ENCODE data around the gene TMEM132D.

TMEM132D gene

DNA sequence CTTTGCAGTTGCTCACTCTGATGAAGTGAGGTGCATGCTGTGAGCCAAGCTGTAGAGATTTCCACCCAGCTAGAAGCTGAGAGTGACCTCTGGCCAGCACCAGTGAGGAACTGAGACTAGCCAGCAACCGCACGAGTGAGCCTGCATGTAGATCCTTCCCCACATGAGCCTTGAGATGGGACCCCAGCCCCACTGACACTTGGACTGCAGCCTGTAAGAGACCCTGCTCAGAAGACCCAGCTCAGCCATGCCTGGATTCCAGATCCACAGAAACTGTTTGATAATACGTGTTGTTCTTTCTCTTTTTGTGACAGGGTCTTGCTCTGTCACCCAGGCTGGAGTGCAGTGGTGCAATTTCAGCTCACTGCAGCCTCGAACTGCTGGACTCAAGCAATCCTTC is 821.4 kb downstream of the TMEM132D start:
- DNase-seq (no peak), ATAC-seq (no peak)
- Mint-ChIP-seq H3K27ac (peak overlapping the region in 1 of 2 donors; percentile 5), H3K4me1 (no peaks in the 10 kb centered on the region), H3K4me3 (no peak overlapping the region), H3K27me3 (no peaks in the 10 kb centered on the region), H3K9me3 (peaks cover 5 to 8% of the 10 kb centered on the region in 2 donors)

DNA sequence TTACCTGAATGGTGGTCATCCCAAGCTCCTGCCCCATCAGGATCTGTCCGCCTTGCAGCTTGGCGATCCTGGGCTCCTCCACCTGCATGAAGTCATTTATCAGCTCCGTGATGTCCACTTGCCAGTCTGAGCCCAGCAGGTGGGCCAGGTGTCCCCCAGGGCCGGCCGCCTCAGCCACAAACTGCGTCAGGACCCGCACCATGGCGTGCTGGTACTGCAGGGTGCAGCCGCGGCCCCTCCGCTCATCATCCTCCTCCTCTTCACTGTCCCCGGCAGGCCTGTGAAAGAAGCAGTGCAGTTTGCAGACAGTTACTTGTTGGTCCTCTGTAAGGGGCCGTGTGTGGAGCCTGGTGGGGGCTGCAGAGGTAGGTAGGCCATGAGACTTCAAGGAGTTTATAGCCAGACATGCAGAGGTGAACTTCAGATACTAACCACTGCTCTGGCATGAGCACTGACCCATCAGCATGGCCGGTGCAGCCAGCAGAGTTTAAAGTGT is 822.0 kb downstream of the TMEM132D start:
- Mint-ChIP-seq H3K9me3 (peaks cover 0 to 4% of the 10 kb centered on the region in 2 donors), H3K4me3 (no peak overlapping the region), H3K4me1 (no peaks in the 10 kb centered on the region), H3K27ac (no peak overlapping the region), H3K27me3 (no peaks in the 10 kb centered on the region)
- no peak for ATAC-seq
- DNase-seq = no peak

DNA sequence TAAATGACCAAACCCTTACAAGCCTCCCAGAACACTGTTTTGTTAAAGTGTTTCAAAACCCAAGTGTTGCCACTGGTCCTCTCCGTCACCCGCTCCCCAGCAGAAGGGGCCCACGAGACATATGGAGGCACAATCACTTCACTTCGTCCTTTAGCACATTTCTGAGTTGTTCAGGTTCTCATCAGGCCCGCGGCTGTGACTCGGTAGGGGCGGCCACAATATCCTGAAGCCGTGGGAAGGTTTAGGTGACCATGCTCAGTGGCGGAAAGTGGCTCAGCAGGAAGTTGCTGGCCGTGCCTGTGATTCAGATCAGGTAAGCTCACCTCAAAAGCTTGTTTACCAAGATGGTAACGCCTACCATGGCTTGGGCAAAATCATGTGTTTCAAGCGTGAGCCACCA is 823.0 kb downstream of the TMEM132D start:
- ATAC-seq = no peak
- Mint-ChIP-seq H3K27me3 (no peaks in the 10 kb centered on the region), H3K9me3 (peaks cover 0 to 4% of the 10 kb centered on the region in 2 donors), H3K4me1 (no peaks in the 10 kb centered on the region), H3K27ac (no peak overlapping the region), H3K4me3 (no peak overlapping the region)
- no peak for DNase-seq

DNA sequence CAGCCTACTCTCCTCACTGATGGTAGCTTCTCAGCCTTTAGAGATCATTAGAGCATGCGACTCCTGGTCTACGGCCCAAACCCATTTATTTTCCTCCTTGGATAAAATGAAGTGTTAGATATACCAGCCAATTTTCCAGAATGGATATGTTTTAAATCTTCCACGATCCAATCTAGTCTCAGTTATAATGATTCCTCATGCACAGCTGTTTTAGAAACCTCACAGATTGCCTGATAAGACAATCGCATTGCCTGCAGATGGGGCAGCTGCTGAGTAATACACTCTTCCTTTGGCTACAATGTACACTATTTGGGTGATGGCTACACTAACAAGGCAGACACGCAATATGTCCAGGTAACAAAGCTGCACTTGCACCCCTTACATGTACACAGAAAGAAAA is 823.4 kb downstream of the TMEM132D start:
- Mint-ChIP-seq H3K4me3 (no peak overlapping the region), H3K4me1 (no peaks in the 10 kb centered on the region), H3K27ac (no peak overlapping the region), H3K27me3 (no peaks in the 10 kb centered on the region), H3K9me3 (peaks cover 0 to 4% of the 10 kb centered on the region in 2 donors)
- DNase-seq (no peak), ATAC-seq (no peak)

DNA sequence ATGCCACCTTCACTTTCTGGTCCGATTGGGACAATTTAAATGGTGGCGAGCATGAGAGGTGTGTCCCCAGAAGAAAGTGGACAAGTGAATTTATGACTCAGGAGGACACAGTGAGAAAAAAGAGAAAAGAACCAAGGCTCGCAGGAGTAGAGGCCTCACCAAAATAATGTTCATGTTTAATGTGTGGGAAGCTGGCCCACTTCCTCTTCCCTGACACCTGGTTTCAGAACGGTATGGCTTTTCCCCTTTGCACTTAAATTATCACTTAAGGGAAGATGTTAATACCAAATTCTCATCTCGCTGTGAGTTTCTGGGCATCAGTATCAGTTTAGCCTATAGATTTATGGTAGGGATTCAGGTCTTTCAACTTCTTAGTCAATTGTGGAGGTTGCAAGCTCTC is 824.1 kb downstream of the TMEM132D start:
- Mint-ChIP-seq H3K9me3 (peaks cover 0 to 4% of the 10 kb centered on the region in 2 donors), H3K27me3 (no peaks in the 10 kb centered on the region), H3K4me1 (no peaks in the 10 kb centered on the region), H3K4me3 (no peak overlapping the region), H3K27ac (no peak overlapping the region)
- ATAC-seq (no peak), DNase-seq (no peak)

DNA sequence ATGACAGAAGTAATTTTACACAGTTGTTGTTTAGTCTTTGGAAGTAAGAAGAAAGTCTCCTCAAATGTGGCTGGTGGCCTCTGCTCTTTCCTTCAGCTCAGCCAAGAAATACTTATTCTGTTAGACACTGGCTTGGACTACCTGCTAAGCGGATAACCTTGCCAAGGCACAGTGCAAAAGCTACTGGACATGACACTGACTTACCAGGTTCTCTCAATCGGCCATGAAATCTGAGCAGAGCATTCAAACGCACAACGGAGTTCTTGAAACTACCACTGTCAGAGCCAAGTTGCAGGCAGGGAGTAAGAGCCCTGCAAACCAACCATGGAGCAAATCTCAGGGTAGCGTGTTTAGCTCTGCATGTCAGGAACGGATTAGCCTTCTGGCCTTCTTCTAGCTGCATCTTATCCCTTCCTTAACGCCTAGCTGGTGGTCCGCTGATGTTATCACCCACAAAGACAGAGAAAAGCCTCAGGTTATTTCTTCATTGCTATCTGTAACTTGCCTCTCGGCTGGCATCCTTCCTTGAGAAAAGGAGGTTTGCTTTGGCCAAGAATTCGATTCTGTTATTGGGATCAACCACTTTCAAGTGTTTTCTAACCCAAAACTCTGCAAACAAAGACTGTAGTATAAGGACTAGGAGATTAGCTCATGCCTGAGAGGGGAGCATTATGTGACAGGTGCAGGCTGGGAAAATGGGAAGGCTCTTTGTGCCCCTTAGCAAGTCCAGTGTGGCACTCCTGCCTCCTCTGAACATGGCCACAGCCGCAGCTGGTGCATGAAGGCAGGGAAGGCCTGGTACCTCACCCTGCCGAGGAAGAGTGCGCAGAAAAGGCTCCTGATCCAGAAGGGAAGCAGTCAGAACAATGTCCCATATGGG is 827.1 kb downstream of the TMEM132D start:
- H3K4me3 Mint-ChIP-seq = no peak overlapping the region
- no peak for DNase-seq
- H3K4me1 Mint-ChIP-seq = no peaks in the 10 kb centered on the region
- H3K9me3 Mint-ChIP-seq = peaks cover 4 to 7% of the 10 kb centered on the region in 2 donors
- no peak for ATAC-seq
- no peak overlapping the region for H3K27ac Mint-ChIP-seq
- H3K27me3 Mint-ChIP-seq = no peaks in the 10 kb centered on the region

DNA sequence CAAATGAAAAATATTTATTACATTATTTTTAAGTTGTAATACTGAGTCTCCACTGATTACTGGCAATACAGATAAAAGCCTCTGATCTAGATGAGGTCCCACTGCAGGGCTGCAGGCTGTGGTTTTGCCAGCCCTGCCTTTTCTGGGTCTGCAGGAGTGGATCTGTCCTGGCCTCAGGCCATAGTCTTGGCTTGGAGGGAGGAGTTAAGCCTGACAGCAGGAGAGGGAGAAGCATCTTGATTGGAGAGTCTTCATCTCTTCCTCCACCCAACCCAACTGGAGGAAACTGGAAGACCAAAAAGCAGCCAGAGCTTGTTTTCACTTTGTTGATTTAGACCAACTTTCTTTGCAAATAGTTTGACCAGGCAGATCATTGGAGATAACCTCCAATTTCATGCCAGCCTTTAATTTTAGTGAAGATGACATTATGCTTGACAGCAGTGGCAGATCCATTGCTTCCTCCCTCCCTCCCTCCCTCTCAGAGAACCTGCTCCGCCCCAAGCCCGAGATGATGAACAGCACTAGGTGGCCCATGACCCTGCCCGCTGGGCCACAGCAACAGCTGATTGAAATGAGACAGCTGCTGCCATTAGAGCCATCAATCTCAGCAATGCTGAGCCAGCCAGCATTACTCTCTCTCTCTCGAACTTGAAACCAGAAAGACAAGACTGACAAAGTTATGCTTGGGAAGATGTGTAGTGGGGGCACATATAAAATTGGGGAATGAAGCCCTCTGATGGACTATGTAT is 828.2 kb downstream of the TMEM132D start:
- peaks cover 4 to 7% of the 10 kb centered on the region in 2 donors for H3K9me3 Mint-ChIP-seq
- H3K4me1 Mint-ChIP-seq = no peaks in the 10 kb centered on the region
- no peak for ATAC-seq
- DNase-seq = no peak
- H3K27me3 Mint-ChIP-seq = no peaks in the 10 kb centered on the region
- H3K4me3 Mint-ChIP-seq = no peak overlapping the region
- no peak overlapping the region for H3K27ac Mint-ChIP-seq

DNA sequence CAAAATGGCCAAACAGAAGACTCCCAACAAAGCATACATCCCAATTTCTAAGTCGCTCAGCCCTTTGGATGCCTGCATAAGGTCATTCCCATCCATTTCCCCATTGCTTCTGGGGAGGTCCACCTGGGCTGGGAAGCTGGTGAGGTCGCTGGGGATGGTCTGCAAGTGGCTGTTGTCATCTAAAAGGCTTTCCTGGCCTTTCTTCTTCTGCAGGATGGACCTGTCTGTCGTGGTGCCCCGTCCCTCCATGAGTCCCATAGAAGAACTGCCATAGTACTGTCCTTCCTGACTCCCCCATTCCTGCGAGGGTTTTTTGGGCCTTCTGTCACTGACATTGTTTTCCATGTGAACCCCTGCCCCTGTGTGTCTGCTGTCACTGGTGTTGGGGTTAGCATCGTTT is 829.4 kb downstream of the TMEM132D start:
- Mint-ChIP-seq H3K9me3 (peaks cover 4 to 7% of the 10 kb centered on the region in 2 donors), H3K27me3 (no peaks in the 10 kb centered on the region), H3K4me3 (no peak overlapping the region), H3K4me1 (no peaks in the 10 kb centered on the region), H3K27ac (no peak overlapping the region)
- ATAC-seq (no peak), DNase-seq (no peak)

DNA sequence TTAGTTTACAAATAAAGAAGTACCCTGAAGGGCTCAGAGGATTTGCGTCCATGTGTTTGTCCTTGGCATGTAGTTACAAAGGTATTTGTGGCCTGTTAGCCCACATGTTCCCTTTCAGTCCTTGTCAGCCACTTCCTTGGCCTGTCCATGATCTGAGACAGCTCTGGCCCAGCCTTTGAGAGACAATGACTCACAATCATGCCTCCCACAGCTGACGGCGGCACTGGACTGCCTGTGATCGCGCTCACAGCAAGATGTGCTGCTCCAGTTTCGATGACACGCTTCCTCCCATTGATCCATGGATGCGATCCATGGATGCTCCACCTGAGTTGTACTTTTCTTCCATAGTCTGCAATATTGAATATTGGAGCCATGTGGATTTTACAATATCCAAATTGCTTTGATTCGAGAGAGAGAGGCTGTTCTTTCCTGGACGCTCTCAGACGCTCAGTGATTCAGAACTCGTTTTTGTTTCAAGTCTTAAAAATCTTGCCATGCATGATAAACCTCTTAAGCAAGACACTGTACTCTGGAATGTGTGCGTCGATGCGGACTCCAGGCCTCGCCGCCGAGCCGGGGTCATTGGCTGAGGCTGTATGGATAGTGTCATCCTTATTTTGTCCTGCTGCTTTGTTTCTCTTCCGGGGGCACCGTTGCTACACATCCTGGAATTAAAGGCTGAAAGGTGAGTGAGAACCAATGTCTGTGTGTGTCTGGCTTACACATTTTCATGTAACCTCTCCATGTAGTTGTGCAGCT is 830.5 kb downstream of the TMEM132D start:
- Mint-ChIP-seq H3K27ac (no peak overlapping the region), H3K9me3 (peaks cover 4 to 7% of the 10 kb centered on the region in 2 donors), H3K27me3 (no peaks in the 10 kb centered on the region), H3K4me3 (no peak overlapping the region), H3K4me1 (no peaks in the 10 kb centered on the region)
- DNase-seq (no peak), ATAC-seq (no peak)

DNA sequence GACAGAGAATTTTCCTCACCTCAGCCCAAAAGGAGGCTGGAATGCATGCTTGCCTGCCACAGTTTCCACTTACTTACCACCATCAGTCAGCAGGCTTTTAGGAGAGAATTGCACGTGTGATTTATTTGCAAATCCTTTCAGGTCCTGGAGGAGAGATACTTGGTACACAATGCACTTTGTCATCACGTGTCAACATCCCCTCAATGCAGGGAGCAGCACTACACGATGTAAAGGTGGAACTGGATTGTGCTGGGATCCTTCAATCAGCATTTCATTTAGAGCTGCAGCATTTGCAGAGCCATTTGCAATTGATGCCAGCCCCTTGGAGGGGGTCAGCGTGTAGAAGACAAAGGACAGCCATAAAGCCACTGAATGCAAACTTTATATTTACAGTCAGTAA is 832.5 kb downstream of the TMEM132D start:
- DNase-seq (no peak), ATAC-seq (no peak)
- peaks cover 0 to 7% of the 10 kb centered on the region in 2 donors for H3K9me3 Mint-ChIP-seq
- H3K27me3 Mint-ChIP-seq = no peaks in the 10 kb centered on the region
- H3K27ac Mint-ChIP-seq = no peak overlapping the region
- no peak overlapping the region for H3K4me3 Mint-ChIP-seq
- H3K4me1 Mint-ChIP-seq = no peaks in the 10 kb centered on the region

DNA sequence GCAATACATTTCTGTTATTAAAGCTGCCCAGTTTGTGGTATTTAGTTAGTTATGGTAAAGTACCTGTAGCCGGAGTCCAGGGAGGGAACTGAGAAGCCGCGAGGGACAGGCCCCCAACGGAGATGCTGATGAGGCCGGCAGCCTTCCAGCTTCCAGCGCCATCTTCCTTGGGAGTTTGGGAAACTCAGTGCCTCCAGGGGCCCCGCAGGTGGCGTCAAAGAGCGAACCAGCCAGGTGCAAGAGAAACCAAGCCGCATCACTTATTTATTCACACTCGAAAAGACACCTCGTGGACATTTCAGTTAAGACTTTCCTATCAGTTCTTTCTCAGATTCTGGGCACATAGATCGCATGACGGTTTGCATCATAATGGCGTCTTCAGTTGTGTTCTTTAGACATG is 833.9 kb downstream of the TMEM132D start:
- Mint-ChIP-seq H3K27ac (no peak overlapping the region), H3K4me1 (no peaks in the 10 kb centered on the region), H3K4me3 (no peak overlapping the region), H3K27me3 (no peaks in the 10 kb centered on the region), H3K9me3 (peaks cover 0 to 15% of the 10 kb centered on the region in 2 donors)
- ATAC-seq = no peak
- DNase-seq = no peak

DNA sequence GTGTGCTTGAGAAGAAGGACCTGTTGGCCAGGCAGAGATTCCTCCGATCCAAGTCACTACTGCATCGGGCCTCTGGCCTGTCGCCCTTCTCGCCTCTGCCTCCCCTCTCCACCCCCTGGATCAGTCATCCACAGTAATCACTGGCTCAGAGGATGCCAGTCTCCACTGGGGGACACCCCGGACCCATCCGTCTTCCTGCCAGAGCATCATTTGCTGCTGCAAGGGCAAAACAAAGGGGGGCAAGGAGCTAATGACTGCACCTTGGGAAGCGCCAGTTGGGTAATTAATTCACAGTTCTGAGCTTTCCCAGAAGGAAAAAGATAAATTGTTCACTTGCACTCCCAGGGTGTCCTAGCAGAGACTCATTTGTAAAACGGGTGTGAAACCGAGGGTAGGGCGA is 835.1 kb downstream of the TMEM132D start:
- no peak overlapping the region for H3K27ac Mint-ChIP-seq
- no peaks in the 10 kb centered on the region for H3K4me1 Mint-ChIP-seq
- no peak overlapping the region for H3K4me3 Mint-ChIP-seq

DNA sequence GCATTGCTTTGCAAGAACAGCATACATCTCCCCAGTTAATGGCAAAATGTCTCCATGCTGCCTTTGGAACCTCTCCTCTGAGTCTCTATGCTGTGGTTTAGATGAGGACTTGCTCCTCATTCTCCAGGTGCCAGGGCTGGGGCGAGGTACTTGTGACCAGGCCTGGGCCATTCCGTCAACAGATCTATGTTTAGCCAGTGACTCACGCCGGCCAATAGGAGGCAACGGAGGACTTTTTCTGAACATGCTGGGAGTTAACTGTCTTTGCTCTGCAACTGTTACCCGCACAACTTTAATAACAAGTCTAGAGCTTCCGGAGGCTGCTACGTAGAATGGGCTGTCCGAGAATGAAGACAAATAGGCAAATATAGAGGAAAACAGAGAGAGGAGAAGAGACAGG is 836.3 kb downstream of the TMEM132D start:
- Mint-ChIP-seq H3K4me3 (no peak overlapping the region), H3K9me3 (peaks cover 0 to 8% of the 10 kb centered on the region in 2 donors), H3K27me3 (peaks cover 11% of the 10 kb centered on the region), H3K27ac (no peak overlapping the region), H3K4me1 (no peaks in the 10 kb centered on the region)
- no peak for DNase-seq
- ATAC-seq = no peak

More for the DNA sequence above, 835.1 kb downstream of the TMEM132D start:
- H3K27me3 Mint-ChIP-seq = peaks cover 7% of the 10 kb centered on the region
- no peak for DNase-seq
- ATAC-seq = no peak
- H3K9me3 Mint-ChIP-seq = peaks cover 0 to 13% of the 10 kb centered on the region in 2 donors

DNA sequence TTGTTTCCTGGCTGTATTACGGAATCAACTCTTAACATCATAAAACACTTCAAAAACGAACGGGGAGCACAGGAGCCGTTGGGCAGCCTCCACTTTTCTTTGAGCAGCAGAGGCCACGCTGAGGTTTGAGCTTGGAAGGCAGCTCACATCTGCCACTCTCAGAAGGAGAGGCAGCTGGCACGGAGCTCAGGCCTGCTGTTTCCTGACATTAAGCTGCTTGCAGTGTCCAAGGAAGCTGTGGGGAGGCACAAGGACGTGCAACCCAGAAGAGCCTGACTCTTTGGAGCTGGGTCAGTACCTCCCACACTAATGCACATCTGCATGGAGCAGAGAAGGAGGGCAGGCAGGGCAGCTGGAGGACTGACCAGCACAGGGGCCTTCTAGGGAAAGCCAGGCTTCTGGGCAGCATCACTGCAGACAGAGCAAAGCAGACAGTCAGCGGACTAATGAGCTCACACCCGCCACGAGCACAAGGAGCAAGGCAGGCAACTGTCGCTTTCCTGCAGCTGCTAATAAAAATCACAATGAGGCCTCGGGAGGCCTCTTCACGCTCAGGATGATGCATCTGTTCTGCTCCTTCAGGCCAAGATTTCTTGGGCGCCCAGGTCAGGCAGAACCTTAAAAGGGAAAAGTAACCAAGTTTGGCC is 839.5 kb downstream of the TMEM132D start:
- DNase-seq (no peak), ATAC-seq (no peak)
- Mint-ChIP-seq H3K9me3 (peaks cover 0 to 16% of the 10 kb centered on the region in 2 donors), H3K4me1 (no peaks in the 10 kb centered on the region), H3K27me3 (peaks cover 11% of the 10 kb centered on the region), H3K27ac (no peak overlapping the region), H3K4me3 (no peak overlapping the region)

DNA sequence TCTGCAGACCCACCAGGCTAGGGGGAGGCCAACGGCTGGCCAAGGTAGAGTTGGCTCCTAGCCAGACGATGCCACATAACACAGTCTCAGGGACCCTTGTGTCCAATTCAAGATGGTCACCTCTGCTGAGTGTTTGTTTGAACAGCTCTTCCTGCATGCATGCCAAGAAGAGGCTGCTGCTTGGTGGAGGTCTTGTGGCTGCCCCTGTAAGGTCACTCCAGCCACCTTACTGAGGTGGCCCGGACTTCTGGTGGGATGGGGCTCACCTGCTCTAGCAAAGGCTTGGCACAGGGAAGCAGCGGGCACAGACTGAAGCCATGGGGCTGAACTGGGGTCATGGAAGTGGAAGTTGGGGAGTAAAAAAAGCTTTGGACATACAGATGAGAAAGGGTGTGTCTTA is 840.2 kb downstream of the TMEM132D start:
- ATAC-seq = no peak
- no peak overlapping the region for H3K4me3 Mint-ChIP-seq
- no peaks in the 10 kb centered on the region for H3K4me1 Mint-ChIP-seq
- peaks cover 0 to 20% of the 10 kb centered on the region in 2 donors for H3K9me3 Mint-ChIP-seq
- DNase-seq = no peak
- H3K27me3 Mint-ChIP-seq = peaks cover 11% of the 10 kb centered on the region
- no peak overlapping the region for H3K27ac Mint-ChIP-seq
